Panc1 (cell line): ENCODE results near the gene PKD1.

Experiments used
- CTCF ChIP-seq: fragments of 450-650 bp; IDR thresholded peaks from 2 replicates; pipeline ENCODE4 v1.5.1; 2017; ENCODE audit warnings: mild to moderate bottlenecking
- POLR2AphosphoS5 ChIP-seq: IDR thresholded peaks from 2 replicates; pipeline ENCODE4 v1.6.1; 2012; ENCODE audit warnings: mild to moderate bottlenecking, low read depth, low read length, moderate library complexity
- TCF7L2 ChIP-seq: IDR thresholded peaks from 2 replicates; pipeline ENCODE4 v1.6.1; 2011; ENCODE audit warnings: mild to moderate bottlenecking, low read depth, low read length, inconsistent platforms

GRCh38 chr16:2142942-2143877 lies 7.5 kb upstream of the PKD1 start:
- TF ChIP-seq CTCF (no peak), POLR2AphosphoS5 (no peak), TCF7L2 (no peak)
